H1 (cell line): ENCODE results near the gene DOCK10. TPM values are rescaled to one million over a fixed set of nuclear protein-coding genes. Genes with fewer than 3 reads are reported as not detected.

Experiments
- CTCF ChIA-PET: fragments of 300-600 bp; sonication (Branson Sonifier 250); formaldehyde crosslinking; loops from one replicate; lab custom pipeline; 2021; ENCODE audit not compliant: partially characterized antibody; lab: Charles Lee
- POLR2A ChIA-PET: fragments of 300-600 bp; sonication (Branson Sonifier 250); formaldehyde crosslinking; loops from one replicate; lab custom pipeline; 2021; ENCODE audit warnings: inconsistent platforms; ENCODE audit not compliant: partially characterized antibody; lab: Charles Lee
- DNase-seq, 2 experiments: peaks; one replicate each; pipeline versions ENCODE4 v3.0.0 to v3.0.0-alpha.2; 2010 to 2022; ENCODE audit warnings: low spot score in 2 of 2, low read depth in 1 of 2, mixed read lengths in 1 of 2
- FAIRE-seq: peaks from 2 replicates; lab custom pipeline; 2011; peaks lifted over from hg19 to GRCh38; lab: Jason Lieb, UNC
- H2AFZ ChIP-seq: 2 replicates; pipeline ENCODE4 v1.8.1; 2012; ENCODE audit warnings: low read length, inconsistent platforms
- H2AK5ac ChIP-seq: 2 replicates; pipeline ENCODE4 v1.6.1; 2013; ENCODE audit warnings: low read depth, low read length
- H2BK120ac ChIP-seq: replicated peaks from 2 replicates; pipeline ENCODE3; 2013; ENCODE audit warnings: low read depth, low read length, inconsistent platforms
- H2BK12ac ChIP-seq: 2 replicates; pipeline ENCODE4 v1.6.1; 2013; ENCODE audit warnings: low read depth, low read length
- H2BK15ac ChIP-seq: 2 replicates; pipeline ENCODE4 v1.6.1; 2013; ENCODE audit warnings: low read length
- H2BK20ac ChIP-seq: 2 replicates; pipeline ENCODE4 v1.6.1; 2013; ENCODE audit warnings: low read length
- H2BK5ac ChIP-seq: 2 replicates; pipeline ENCODE4 v1.6.1; 2013; ENCODE audit warnings: low read depth, low read length
- H3K14ac ChIP-seq: 2 replicates; pipeline ENCODE4 v1.6.1; 2013; ENCODE audit warnings: inconsistent platforms; ENCODE audit not compliant: insufficient read length
- H3K18ac ChIP-seq: 2 replicates; pipeline ENCODE4 v1.6.1; 2013; ENCODE audit warnings: low read length; ENCODE audit errors: extremely low read depth
- H3K23ac ChIP-seq: 2 replicates; pipeline ENCODE4 v1.6.1; 2013; ENCODE audit warnings: inconsistent platforms; ENCODE audit not compliant: insufficient read length
- H3K23me2 ChIP-seq: 2 replicates; pipeline ENCODE4 v1.6.1; 2013; ENCODE audit warnings: low read depth, low read length
- H3K27ac ChIP-seq: 2 replicates; pipeline ENCODE4 v1.6.1; 2011; ENCODE audit warnings: low read depth, low read length, inconsistent platforms
- H3K27me3 ChIP-seq, 4 experiments: replicated peaks in 1 of 4; 1 replicate in 1 of 4; 2 replicates in 3 of 4; pipeline versions ENCODE4 v1.6.1 to v1.8.1; 2011 to 2013; ENCODE audit warnings: low read length in 3 of 4, mild to moderate bottlenecking in 3 of 4, inconsistent platforms in 2 of 4, mixed read lengths in 2 of 4, moderate library complexity in 1 of 4; ENCODE audit not compliant: control insufficient read depth in 3 of 4, insufficient read depth in 3 of 4; ENCODE audit errors: extremely low read depth in 1 of 4
- H3K36me3 ChIP-seq, 4 experiments: 2 replicates each; pipeline versions ENCODE4 v1.6.1 to v1.8.1; 2011 to 2013; ENCODE audit warnings: mild to moderate bottlenecking in 4 of 4, low read length in 3 of 4, moderate library complexity in 2 of 4, control low read depth in 1 of 4, inconsistent platforms in 1 of 4; ENCODE audit not compliant: insufficient read depth in 4 of 4, control insufficient read depth in 2 of 4
- H3K4ac ChIP-seq: replicated peaks from 2 replicates; pipeline ENCODE3; 2013; ENCODE audit warnings: low read length, low read depth, mixed read lengths, inconsistent platforms; ENCODE audit not compliant: insufficient read length
- H3K4me1 ChIP-seq, 4 experiments: replicated peaks in 1 of 4; 1 replicate in 1 of 4; 2 replicates in 3 of 4; pipeline versions ENCODE4 v1.6.1 to v1.8.1; 2011 to 2013; ENCODE audit warnings: low read length in 3 of 4, inconsistent platforms in 2 of 4, mixed read lengths in 1 of 4; ENCODE audit not compliant: insufficient read depth in 4 of 4, control insufficient read depth in 3 of 4
- H3K4me2 ChIP-seq, 2 experiments: 2 replicates each; pipeline versions ENCODE4 v1.6.1 to v1.8.1; 2011 to 2013; ENCODE audit warnings: low read depth in 2 of 2, low read length in 2 of 2, control low read depth in 1 of 2, inconsistent platforms in 1 of 2, mild to moderate bottlenecking in 1 of 2; ENCODE audit not compliant: insufficient read depth in 1 of 2
- H3K4me3 ChIP-seq, 4 experiments: fragments of 200-600, 300-600 bp in 1 of 4; sonication (generic), shearing (Covaris generic), sonication (Bioruptor Twin) in 1 of 4; 2 replicates each; pipeline versions ENCODE4 v1.5.1 to v1.8.1; 2011 to 2016; ENCODE audit warnings: low read length in 4 of 4, low read depth in 3 of 4, control low read depth in 2 of 4, inconsistent platforms in 2 of 4, mild to moderate bottlenecking in 2 of 4, mixed read lengths in 1 of 4, moderate library complexity in 1 of 4; ENCODE audit not compliant: insufficient read depth in 2 of 4; ENCODE audit errors: extremely low read depth in 1 of 4
- H3K56ac ChIP-seq: replicated peaks from 2 replicates; pipeline ENCODE3; 2013; ENCODE audit warnings: low read depth, mild to moderate bottlenecking, mixed read lengths, low read length, inconsistent platforms; ENCODE audit not compliant: insufficient read length
- H3K79me1 ChIP-seq: 2 replicates; pipeline ENCODE4 v1.6.1; 2013; ENCODE audit warnings: low read depth, low read length, control low read depth
- H3K79me2 ChIP-seq, 2 experiments: 2 replicates each; pipeline versions ENCODE4 v1.6.1 to v1.8.1; 2012 to 2013; ENCODE audit warnings: low read length in 2 of 2, mild to moderate bottlenecking in 2 of 2, inconsistent platforms in 1 of 2; ENCODE audit not compliant: insufficient read depth in 2 of 2, control insufficient read depth in 1 of 2
- H3K9ac ChIP-seq, 4 experiments: replicated peaks in 1 of 4; 1 replicate in 1 of 4; 2 replicates in 3 of 4; pipeline versions ENCODE4 v1.6.1 to v1.8.1; 2011 to 2013; ENCODE audit warnings: low read depth in 3 of 4, low read length in 3 of 4, control low read depth in 2 of 4, mild to moderate bottlenecking in 2 of 4, moderate library complexity in 2 of 4, inconsistent platforms in 1 of 4; ENCODE audit errors: extremely low read depth in 1 of 4
- H3K9me3 ChIP-seq, 2 experiments: 2 replicates each; pipeline versions ENCODE4 v1.6.1 to v1.8.1; 2012 to 2013; ENCODE audit warnings: mild to moderate bottlenecking in 2 of 2, moderate library complexity in 2 of 2, control low read depth in 1 of 2, inconsistent platforms in 1 of 2, low read depth in 1 of 2, low read length in 1 of 2, mixed read lengths in 1 of 2; ENCODE audit not compliant: insufficient read depth in 2 of 2
- H4K20me1 ChIP-seq, 2 experiments: replicated peaks in 1 of 2; 2 replicates each; pipeline versions ENCODE3 to v1.8.1; 2011 to 2013; ENCODE audit warnings: inconsistent platforms in 2 of 2, low read length in 2 of 2, mild to moderate bottlenecking in 1 of 2; ENCODE audit not compliant: insufficient read depth in 2 of 2, control insufficient read depth in 1 of 2
- H4K5ac ChIP-seq: 2 replicates; pipeline ENCODE4 v1.6.1; 2013; ENCODE audit warnings: low read length, low read depth, mixed read lengths, inconsistent platforms; ENCODE audit not compliant: insufficient read length
- H4K8ac ChIP-seq: 2 replicates; pipeline ENCODE4 v1.8.0; 2013; ENCODE audit warnings: mild to moderate bottlenecking, moderate library complexity, low read length, inconsistent platforms; ENCODE audit not compliant: insufficient read depth; ENCODE audit errors: extremely low read depth
- H4K91ac ChIP-seq: replicated peaks from 2 replicates; pipeline ENCODE3; 2013; ENCODE audit warnings: low read length, mixed read lengths, inconsistent platforms; ENCODE audit not compliant: insufficient read length
- SAP30 ChIP-seq: fragments of 300-600 bp; sonication (generic); IDR thresholded peaks from 2 replicates; pipeline ENCODE4 v1.7.1; 2012; ENCODE audit warnings: low read length, moderate library complexity, mild to moderate bottlenecking, inconsistent platforms; ENCODE audit not compliant: insufficient read depth, insufficient replicate concordance
- SUZ12 ChIP-seq: fragments of 200-600 bp; sonication (generic); IDR thresholded peaks from 2 replicates; pipeline ENCODE4 v1.6.1; 2012; ENCODE audit warnings: mild to moderate bottlenecking, inconsistent platforms, low read length, moderate library complexity, mixed read lengths
- WGBS, 2 experiments: shearing (Covaris generic) in 1 of 2; methylation state at CpG; one replicate each; pipeline versions ENCODE4 v1.1.6 to v1.1.7; 2013 to 2015; ENCODE audit warnings: low lambda C conversion rate in 2 of 2, mixed read lengths in 2 of 2, inconsistent platforms in 1 of 2, low coverage in 1 of 2, missing lambda C conversion rate in 1 of 2; ENCODE audit not compliant: insufficient replicate concordance in 2 of 2, insufficient coverage in 1 of 2, insufficient read length in 1 of 2; ENCODE audit errors: extremely low coverage in 1 of 2, missing lambda C conversion rate in 1 of 2; 5-methylcytosine and 5-hydroxymethylcytosine counted together
- polyA plus RNA-seq, 7 experiments: library from polyadenylated mRNA; depleted of rRNA in 3 of 7; stranded (reverse) in 5 of 7; unstranded in 2 of 7; fragments of >200 nt in 5 of 7; fragments of 200-250 nt in 2 of 7; gene quantifications; 1 replicate in 5 of 7; 2 replicates in 1 of 7; 4 replicates in 1 of 7; pipeline versions ENCODE4 v1.2.1 to v1.2.3, GENCODE V29; 2011 to 2013; ENCODE audit warnings: missing spikeins in 2 of 7, mixed read lengths in 2 of 7
- total RNA-seq: library from RNA; stranded (reverse); fragmentation: NEBNext Ultra II Directional; extraction: Animal tissue kit (Norgen Biotek cat#: 25700); gene quantifications from 2 replicates; pipeline ENCODE4 v1.2.1, GENCODE V29; 2021

The DOCK10 gene
- total and polyA plus RNA-seq, 2 of the 8 experiments (the other 6 are each of a cell fraction or from before 2014, with no cell fraction given): 0.33 to 1.6 TPM

DNA sequence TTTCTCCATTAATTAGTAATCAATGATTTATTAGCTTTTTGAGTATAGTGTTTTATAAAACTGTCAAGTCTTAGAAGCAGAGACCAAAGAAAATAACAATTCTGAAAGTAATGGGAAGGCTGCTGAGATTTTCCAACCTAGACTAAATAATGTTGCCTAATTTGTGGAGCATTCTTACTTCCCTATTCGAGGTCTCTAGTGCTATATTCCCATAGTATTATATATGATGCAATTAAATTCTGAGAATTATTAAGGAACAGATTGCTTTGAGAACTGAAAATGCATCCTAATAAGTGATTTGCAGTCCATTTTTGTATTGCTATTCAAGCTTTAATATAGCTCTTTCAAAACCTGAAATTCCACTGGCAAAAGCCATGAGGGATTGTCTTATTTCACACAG lies 27.7 kb upstream of the DOCK10 start:
- Histone ChIP-seq H3K9ac (no peak overlapping the region), H3K36me3 (no peaks in the 10 kb centered on the region; a peak in 1 of 8 replicates), H3K27me3 (no peaks in the 10 kb centered on the region; a peak in 1 of 7 replicates), H2BK20ac (no peak overlapping the region), H2AFZ (no peak overlapping the region), H2BK15ac (no peak overlapping the region), H3K4me1 (peaks cover 2 to 9% (median 3%) of the 10 kb centered on the region in 4 experiments; a peak in 6 of 7 replicates), H3K23ac (no peak overlapping the region), H3K18ac (no peak overlapping the region), H3K14ac (no peak overlapping the region), H2BK5ac (no peak overlapping the region), H2AK5ac (no peak overlapping the region), H4K20me1 (no peaks in the 10 kb centered on the region), H3K79me1 (no peaks in the 10 kb centered on the region), H4K91ac (no peak overlapping the region), H3K9me3 (peaks cover 3 to 9% of the 10 kb centered on the region in 2 experiments; a peak in 1 of 4 replicates), H4K5ac (no peak overlapping the region), H4K8ac (no peak overlapping the region), H3K4ac (no peak overlapping the region), H3K4me2 (no peak overlapping the region), H2BK120ac (no peak overlapping the region), H3K4me3 (no peak overlapping the region), H3K56ac (no peak overlapping the region), H3K79me2 (no peaks in the 10 kb centered on the region), H3K27ac (no peak overlapping the region), H3K23me2 (no peaks in the 10 kb centered on the region; the same call in 1 of the 2 replicates), H2BK12ac (no peak overlapping the region)
- DNase-seq: no peak
- POLR2A ChIA-PET: no interaction called here
- WGBS, 2 experiments: 88% methylated on average over 1 of the region's 1 CpG; no CpG with 5 or more reads in 1 of the 2 experiments
- no peak for FAIRE-seq
- CTCF ChIA-PET: interaction anchor here (0.6 to 1.4 kb wide), 4 partner anchors 12 to 67 kb away, joined by 3 to 7 read pairs (median 4); no protein-coding TSS in a partner anchor
- no peak for TF ChIP-seq SAP30
- no peak for TF ChIP-seq SUZ12
